HUES64 (cell line): ENCODE data around the gene CASP9.

Source experiments
- H3K27ac ChIP-seq: 2 replicates; pipeline ENCODE4 v1.7.0; 2013; ENCODE audit warnings: low read depth, low read length, inconsistent platforms
- H3K27me3 ChIP-seq: 2 replicates; pipeline ENCODE4 v1.6.1; 2013; ENCODE audit warnings: mild to moderate bottlenecking, low read length; ENCODE audit not compliant: insufficient read depth
- H3K36me3 ChIP-seq: 2 replicates; pipeline ENCODE4 v1.6.1; 2013; ENCODE audit warnings: mild to moderate bottlenecking, low read length; ENCODE audit not compliant: insufficient read depth
- H3K4me1 ChIP-seq: 2 replicates; pipeline ENCODE4 v1.6.1; 2013; ENCODE audit warnings: mild to moderate bottlenecking, low read length, moderate library complexity; ENCODE audit not compliant: insufficient read depth
- H3K4me3 ChIP-seq: 2 replicates; pipeline ENCODE4 v1.5.1; 2013; ENCODE audit warnings: mild to moderate bottlenecking, low read length, moderate library complexity
- H3K9ac ChIP-seq: 2 replicates; pipeline ENCODE4 v1.6.1; 2013; ENCODE audit warnings: mild to moderate bottlenecking, low read depth, low read length
- H3K9me3 ChIP-seq: 2 replicates; pipeline ENCODE4 v1.6.1; 2013; ENCODE audit warnings: low read depth, low read length; ENCODE audit not compliant: insufficient read depth
- WGBS: fragments of 150-250, 120-280 bp; methylation state at CpG from one replicate; pipeline ENCODE4 v1.1.7; 2013; ENCODE audit warnings: missing lambda C conversion rate; 5-methylcytosine and 5-hydroxymethylcytosine counted together

Gene CASP9

GRCh38 chr1:15510611-15511405 is 13.2 kb downstream of the CASP9 start:
- Histone ChIP-seq H3K27ac (no peak overlapping the region), H3K9me3 (no peaks in the 10 kb centered on the region), H3K27me3 (no peaks in the 10 kb centered on the region), H3K4me3 (no peak overlapping the region), H3K36me3 (peaks cover 13% of the 10 kb centered on the region), H3K4me1 (peaks cover 19% of the 10 kb centered on the region; the same call in 1 of the 2 replicates), H3K9ac (no peak overlapping the region)
- WGBS: 92% methylated on average over 8 of the region's 8 CpGs

- H3K27ac ChIP-seq: no peak overlapping the region; the same call in 1 of the 2 replicates
- H3K36me3 ChIP-seq: peaks cover 13% of the 10 kb centered on the region
- WGBS: 86% methylated on average over 6 of the region's 7 CpGs
These were observed 14.4 kb downstream of the CASP9 start for GRCh38 chr1:15509586-15509985.

GRCh38 chr1:15508700-15509487 is 15.1 kb downstream of the CASP9 start:
- 71% methylated on average over 11 of the region's 12 CpGs for WGBS
- peak overlapping the region; percentile 91 for H3K27ac ChIP-seq

More at GRCh38 chr1:15509586-15509985, 14.4 kb downstream of the CASP9 start:
- no peak overlapping the region for H3K9ac ChIP-seq
- no peak overlapping the region for H3K4me3 ChIP-seq
- H3K27me3 ChIP-seq: no peaks in the 10 kb centered on the region
- no peaks in the 10 kb centered on the region for H3K9me3 ChIP-seq
- peaks cover 19% of the 10 kb centered on the region; the same call in 1 of the 2 replicates for H3K4me1 ChIP-seq

GRCh38 chr1:15507278-15507677 is 16.7 kb downstream of the CASP9 start:
- H3K27ac ChIP-seq: peak overlapping the region; percentile 1; the same call in 1 of the 2 replicates

More at GRCh38 chr1:15508700-15509487, 15.1 kb downstream of the CASP9 start:
- no peak overlapping the region for H3K4me3 ChIP-seq
- peaks cover 19% of the 10 kb centered on the region for H3K36me3 ChIP-seq
- no peaks in the 10 kb centered on the region for H3K9me3 ChIP-seq
- H3K27me3 ChIP-seq: no peaks in the 10 kb centered on the region
- H3K4me1 ChIP-seq: peaks cover 19% of the 10 kb centered on the region; the same call in 1 of the 2 replicates
- peak overlapping the region; percentile 69; the same call in 1 of the 2 replicates for H3K9ac ChIP-seq

GRCh38 chr1:15506831-15507230 is 17.2 kb downstream of the CASP9 start:
- WGBS: 95% methylated on average over 17 of the region's 17 CpGs
- H3K36me3 ChIP-seq: peaks cover 16% of the 10 kb centered on the region
- H3K27me3 ChIP-seq: no peaks in the 10 kb centered on the region

More at GRCh38 chr1:15507278-15507677, 16.7 kb downstream of the CASP9 start:
- H3K4me3 ChIP-seq: no peak overlapping the region
- H3K27me3 ChIP-seq: no peaks in the 10 kb centered on the region
- H3K9ac ChIP-seq: 0 out of 2 replicates have a peak overlapping the region, but pooled peaks have one; percentile 8
- peaks cover 19% of the 10 kb centered on the region; the same call in 1 of the 2 replicates for H3K4me1 ChIP-seq
- H3K9me3 ChIP-seq: no peaks in the 10 kb centered on the region
- WGBS: 94% methylated on average over 5 of the region's 5 CpGs
- peaks cover 20% of the 10 kb centered on the region for H3K36me3 ChIP-seq

GRCh38 chr1:15504436-15504835 is 19.6 kb downstream of the CASP9 start:
- H3K4me3 ChIP-seq: no peak overlapping the region
- H3K4me1 ChIP-seq: peaks cover 15% of the 10 kb centered on the region; the same call in 1 of the 2 replicates
- H3K9me3 ChIP-seq: no peaks in the 10 kb centered on the region
- H3K27ac ChIP-seq: no peak overlapping the region
- no peak overlapping the region for H3K9ac ChIP-seq
- WGBS: 88% methylated on average over 4 of the region's 4 CpGs
- peaks cover 23% of the 10 kb centered on the region; the same call in 1 of the 2 replicates for H3K36me3 ChIP-seq
- no peaks in the 10 kb centered on the region for H3K27me3 ChIP-seq

More at GRCh38 chr1:15506831-15507230, 17.2 kb downstream of the CASP9 start:
- Histone ChIP-seq H3K9me3 (no peaks in the 10 kb centered on the region), H3K4me1 (peaks cover 19% of the 10 kb centered on the region; the same call in 1 of the 2 replicates), H3K9ac (no peak overlapping the region), H3K27ac (no peak overlapping the region), H3K4me3 (no peak overlapping the region)

- Histone ChIP-seq H3K27me3 (no peaks in the 10 kb centered on the region), H3K27ac (no peak overlapping the region), H3K9ac (no peak overlapping the region), H3K36me3 (peaks cover 19% of the 10 kb centered on the region; the same call in 1 of the 2 replicates), H3K4me1 (peaks cover under 1% of the 10 kb centered on the region; the same call in 1 of the 2 replicates), H3K4me3 (no peak overlapping the region), H3K9me3 (peaks cover 3% of the 10 kb centered on the region; the same call in 1 of the 2 replicates)
- WGBS: 60% methylated on average over 17 of the region's 17 CpGs
These were observed 22.6 kb downstream of the CASP9 start for GRCh38 chr1:15501208-15502032.

- Histone ChIP-seq H3K9ac (no peak overlapping the region), H3K27ac (no peak overlapping the region), H3K27me3 (no peaks in the 10 kb centered on the region), H3K36me3 (peaks cover 19% of the 10 kb centered on the region; the same call in 1 of the 2 replicates), H3K4me3 (no peak overlapping the region), H3K9me3 (peaks cover 3% of the 10 kb centered on the region; the same call in 1 of the 2 replicates), H3K4me1 (peaks cover 9% of the 10 kb centered on the region; the same call in 1 of the 2 replicates)
- 88% methylated on average over 19 of the region's 19 CpGs for WGBS
These were observed 23.5 kb downstream of the CASP9 start for GRCh38 chr1:15500184-15501178.

- Histone ChIP-seq H3K9ac (no peak overlapping the region), H3K4me1 (peaks cover 9% of the 10 kb centered on the region; the same call in 1 of the 2 replicates), H3K36me3 (peaks cover 20% of the 10 kb centered on the region), H3K4me3 (no peak overlapping the region), H3K27me3 (no peaks in the 10 kb centered on the region), H3K9me3 (peaks cover 3% of the 10 kb centered on the region; the same call in 1 of the 2 replicates), H3K27ac (no peak overlapping the region)
- 94% methylated on average over 9 of the region's 9 CpGs for WGBS
These were observed 30.1 kb downstream of the CASP9 start for GRCh38 chr1:15493869-15494390.
